Activated T-cell treated with anti-CD3 and anti-CD28 coated beads, Interleukin-2, amount 50 U/mL, for 72 hours (primary cell): ENCODE data around the gene SLC38A8. TPM values are rescaled to one million over a fixed set of nuclear protein-coding genes. Genes with fewer than 3 reads are reported as not detected.

Source experiments
- ATAC-seq, 2 donors: fragments of 150-1000 bp; cut with Tn5 transposase; replicated peaks in 1 of 2; 2 replicates each; pipeline ENCODE4 v1.10.0; 2021; ENCODE audit warnings: moderate library complexity in 2 of 2, mild to moderate bottlenecking in 1 of 2
- DNase-seq, 2 donors: peaks; one replicate each; pipeline ENCODE4 v3.0.0; 2021 to 2022; ENCODE audit warnings: mixed read lengths in 1 of 2
- H3K27ac Mint-ChIP-seq: one replicate; pipeline ENCODE4 v1.8.0; 2022; ENCODE audit warnings: mild to moderate bottlenecking, moderate library complexity, mixed read lengths
- H3K27me3 Mint-ChIP-seq: one replicate; pipeline ENCODE4 v1.8.0; 2022; ENCODE audit warnings: low read depth, mixed read lengths
- H3K36me3 Mint-ChIP-seq, 2 donors: one replicate each; pipeline ENCODE4 v1.8.0; 2022; ENCODE audit warnings: mixed read lengths in 2 of 2, mild to moderate bottlenecking in 1 of 2; ENCODE audit not compliant: insufficient read depth in 2 of 2
- H3K4me1 Mint-ChIP-seq: one replicate; pipeline ENCODE4 v1.8.0; 2022; ENCODE audit warnings: low read depth, mixed read lengths
- H3K4me3 Mint-ChIP-seq, 2 donors: one replicate each; pipeline ENCODE4 v1.8.0; 2022; ENCODE audit warnings: mild to moderate bottlenecking in 2 of 2, mixed read lengths in 2 of 2, moderate library complexity in 2 of 2
- H3K9me3 Mint-ChIP-seq, 2 donors: one replicate each; pipeline ENCODE4 v1.8.0; 2022; ENCODE audit warnings: mixed read lengths in 2 of 2
- total RNA-seq, 2 donors: library from RNA; stranded (reverse); gene quantifications; one replicate each; pipeline ENCODE4 v1.2.3, GENCODE V29; 2022

SLC38A8 gene
- total RNA-seq, 2 donors from 2014 or later: not detected

DNA sequence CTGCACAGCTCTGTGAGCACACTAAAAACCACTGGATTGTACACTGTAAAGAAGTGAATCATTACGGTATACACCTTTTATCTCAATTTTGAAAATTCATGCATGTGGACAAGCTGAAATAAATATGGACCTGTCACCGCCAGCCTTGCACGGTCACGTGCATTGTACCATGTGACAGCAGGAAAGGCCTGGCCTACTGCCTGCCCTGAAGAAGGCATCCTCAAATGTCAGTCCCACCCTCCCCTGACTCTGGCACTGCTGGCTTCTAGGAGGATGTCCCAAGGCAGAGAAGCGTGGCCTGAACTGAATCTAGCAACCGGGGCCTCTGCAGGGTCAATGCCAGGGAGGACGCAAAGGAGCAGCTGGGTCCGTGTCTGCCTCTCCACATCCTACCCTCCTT is 34.6 kb downstream of the SLC38A8 start:
- ATAC-seq: no peak
- Mint-ChIP-seq H3K4me3 (no peak overlapping the region), H3K9me3 (no peaks in the 10 kb centered on the region), H3K27me3 (no peaks in the 10 kb centered on the region), H3K36me3 (no peaks in the 10 kb centered on the region), H3K4me1 (no peaks in the 10 kb centered on the region), H3K27ac (no peak overlapping the region)
- no peak for DNase-seq

- ATAC-seq (no peak), DNase-seq (no peak)
- Mint-ChIP-seq H3K4me1 (no peaks in the 10 kb centered on the region), H3K27me3 (no peaks in the 10 kb centered on the region), H3K27ac (no peak overlapping the region), H3K9me3 (no peaks in the 10 kb centered on the region), H3K4me3 (no peak overlapping the region), H3K36me3 (no peaks in the 10 kb centered on the region)
Measured at GRCh38 chr16:84007520-84007919, 35.1 kb downstream of the SLC38A8 start.

GRCh38 chr16:84005391-84005790 is 37.2 kb downstream of the SLC38A8 start:
- H3K4me1 Mint-ChIP-seq: no peaks in the 10 kb centered on the region

GRCh38 chr16:84004442-84004841 is 38.2 kb downstream of the SLC38A8 start:
- H3K9me3 Mint-ChIP-seq: no peaks in the 10 kb centered on the region
- H3K27ac Mint-ChIP-seq: no peak overlapping the region
- H3K4me1 Mint-ChIP-seq: no peaks in the 10 kb centered on the region
- no peaks in the 10 kb centered on the region for H3K36me3 Mint-ChIP-seq
- DNase-seq (no peak), ATAC-seq (no peak)
- no peak overlapping the region for H3K4me3 Mint-ChIP-seq
- H3K27me3 Mint-ChIP-seq: no peaks in the 10 kb centered on the region

More at GRCh38 chr16:84005391-84005790, 37.2 kb downstream of the SLC38A8 start:
- no peak for DNase-seq
- no peak overlapping the region for H3K4me3 Mint-ChIP-seq
- no peak for ATAC-seq
- no peaks in the 10 kb centered on the region for H3K9me3 Mint-ChIP-seq
- H3K27me3 Mint-ChIP-seq: no peaks in the 10 kb centered on the region
- no peak overlapping the region for H3K27ac Mint-ChIP-seq
- no peaks in the 10 kb centered on the region for H3K36me3 Mint-ChIP-seq

DNA sequence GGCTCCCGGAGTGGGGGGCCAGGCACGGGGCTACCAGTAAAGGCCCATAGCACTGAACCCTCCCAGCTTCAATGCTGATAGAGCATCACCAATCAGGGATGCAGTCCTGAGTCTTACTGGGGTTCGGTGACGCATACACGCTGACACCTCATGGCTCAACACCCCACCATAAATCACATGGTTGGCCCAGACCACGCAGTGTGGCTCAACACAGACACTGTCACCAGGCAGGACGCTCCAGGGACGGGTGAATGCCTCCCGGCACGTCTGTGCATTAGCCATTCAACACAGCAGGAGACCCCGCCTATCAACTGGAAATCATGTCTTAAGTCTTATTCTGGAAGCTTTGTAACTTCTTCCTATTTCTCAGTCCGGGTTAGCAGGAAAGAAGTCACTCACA is 39.6 kb downstream of the SLC38A8 start:
- no peaks in the 10 kb centered on the region for H3K4me1 Mint-ChIP-seq
- no peaks in the 10 kb centered on the region for H3K36me3 Mint-ChIP-seq
- DNase-seq (no peak), ATAC-seq (no peak)
- H3K9me3 Mint-ChIP-seq: no peaks in the 10 kb centered on the region
- H3K27me3 Mint-ChIP-seq: no peaks in the 10 kb centered on the region
- H3K27ac Mint-ChIP-seq: no peak overlapping the region
- H3K4me3 Mint-ChIP-seq: no peak overlapping the region

DNA sequence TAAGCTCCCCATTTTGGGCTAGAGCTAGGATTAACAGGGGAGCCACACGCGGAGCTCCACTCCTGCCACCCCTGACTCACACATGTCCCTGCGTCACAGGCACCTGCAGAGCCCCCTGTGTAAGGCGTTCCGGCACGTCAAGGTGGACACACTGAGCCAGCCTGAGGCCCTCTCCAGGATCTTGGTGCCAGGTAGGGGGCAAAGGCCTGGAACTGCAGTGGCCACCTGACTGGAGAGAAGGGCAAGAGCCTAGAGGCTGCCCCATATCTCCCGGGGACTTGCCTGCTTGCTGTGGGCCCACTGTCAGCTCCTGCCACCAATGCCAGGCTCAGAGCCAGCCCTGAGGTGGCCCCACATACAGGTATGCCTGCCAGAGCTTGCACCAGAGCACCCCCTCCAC is 40.9 kb downstream of the SLC38A8 start:
- DNase-seq: no peak
- Mint-ChIP-seq H3K36me3 (no peaks in the 10 kb centered on the region), H3K27ac (no peak overlapping the region), H3K4me1 (no peaks in the 10 kb centered on the region), H3K9me3 (no peaks in the 10 kb centered on the region), H3K27me3 (no peaks in the 10 kb centered on the region), H3K4me3 (no peak overlapping the region)
- ATAC-seq: no peak

DNA sequence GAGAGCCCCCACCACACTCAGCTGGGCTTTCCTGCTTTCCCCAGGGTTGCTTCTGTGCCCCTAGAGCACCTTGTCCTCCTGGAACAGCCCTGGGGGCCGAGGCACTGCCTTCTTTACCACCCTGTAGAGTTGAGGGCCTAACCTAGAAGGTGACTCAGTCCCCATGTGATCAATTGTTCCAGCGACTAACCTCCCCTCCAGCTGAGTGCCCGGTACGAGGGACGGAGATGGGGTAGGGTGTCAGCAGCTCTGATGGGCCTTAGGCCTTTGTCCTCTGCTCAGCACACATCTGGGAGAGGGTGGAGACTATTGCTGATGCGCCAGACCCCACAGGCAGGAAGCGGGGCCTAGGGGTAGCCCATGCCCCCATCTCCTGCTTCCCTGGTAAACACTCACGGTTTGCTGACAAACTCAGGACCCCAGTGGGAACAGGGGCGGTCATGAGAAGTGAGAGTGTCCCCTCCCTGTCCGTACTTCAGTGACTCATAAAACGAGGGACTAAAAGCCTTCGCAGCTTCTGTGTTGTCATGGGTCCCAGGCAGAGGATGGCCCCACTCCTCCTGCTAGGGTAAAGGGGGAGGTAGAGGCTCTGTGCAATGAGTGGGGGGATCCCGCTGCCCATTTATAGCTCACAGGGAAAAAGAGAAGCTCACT is 41.5 kb downstream of the SLC38A8 start:
- no peaks in the 10 kb centered on the region for H3K4me1 Mint-ChIP-seq
- H3K36me3 Mint-ChIP-seq: no peaks in the 10 kb centered on the region
- H3K27ac Mint-ChIP-seq: no peak overlapping the region
- H3K9me3 Mint-ChIP-seq: no peaks in the 10 kb centered on the region
- peaks cover 5% of the 10 kb centered on the region for H3K27me3 Mint-ChIP-seq
- ATAC-seq (no peak), DNase-seq (no peak)
- no peak overlapping the region for H3K4me3 Mint-ChIP-seq

DNA sequence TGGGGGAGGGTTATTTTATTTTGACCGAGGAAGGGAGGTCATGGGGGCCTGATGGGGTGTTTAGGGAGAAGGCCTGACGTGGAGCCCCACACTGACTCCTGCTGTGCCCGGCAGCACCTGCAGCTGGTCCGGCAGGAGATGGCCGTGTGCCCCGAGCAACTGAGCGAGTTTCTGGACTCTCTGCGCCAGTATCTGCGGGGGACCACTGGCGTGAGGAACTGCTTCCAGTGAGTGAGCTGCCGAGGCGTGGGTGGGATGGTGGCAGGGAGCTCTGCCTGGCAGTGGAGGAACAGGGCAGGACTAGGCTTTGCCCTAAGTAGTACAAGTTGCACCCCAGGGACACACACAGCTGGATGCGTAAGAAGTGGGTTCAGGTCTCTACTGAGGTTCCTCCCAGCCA is 44.5 kb downstream of the SLC38A8 start:
- DNase-seq: no peak

GRCh38 chr16:83996481-83997252 is 45.9 kb downstream of the SLC38A8 start:
- H3K9me3 Mint-ChIP-seq: no peaks in the 10 kb centered on the region
- peaks cover 31% of the 10 kb centered on the region for H3K27me3 Mint-ChIP-seq
- no peaks in the 10 kb centered on the region for H3K36me3 Mint-ChIP-seq
- ATAC-seq: no peak
- no peak for DNase-seq
- no peak overlapping the region for H3K4me3 Mint-ChIP-seq
- peaks cover 4% of the 10 kb centered on the region for H3K4me1 Mint-ChIP-seq
- H3K27ac Mint-ChIP-seq: no peak overlapping the region

More for the DNA sequence above, 44.5 kb downstream of the SLC38A8 start:
- Mint-ChIP-seq H3K9me3 (no peaks in the 10 kb centered on the region), H3K4me1 (peaks cover 4% of the 10 kb centered on the region), H3K4me3 (no peak overlapping the region), H3K36me3 (no peaks in the 10 kb centered on the region), H3K27me3 (peaks cover 24% of the 10 kb centered on the region), H3K27ac (no peak overlapping the region)
- ATAC-seq: no peak

DNA sequence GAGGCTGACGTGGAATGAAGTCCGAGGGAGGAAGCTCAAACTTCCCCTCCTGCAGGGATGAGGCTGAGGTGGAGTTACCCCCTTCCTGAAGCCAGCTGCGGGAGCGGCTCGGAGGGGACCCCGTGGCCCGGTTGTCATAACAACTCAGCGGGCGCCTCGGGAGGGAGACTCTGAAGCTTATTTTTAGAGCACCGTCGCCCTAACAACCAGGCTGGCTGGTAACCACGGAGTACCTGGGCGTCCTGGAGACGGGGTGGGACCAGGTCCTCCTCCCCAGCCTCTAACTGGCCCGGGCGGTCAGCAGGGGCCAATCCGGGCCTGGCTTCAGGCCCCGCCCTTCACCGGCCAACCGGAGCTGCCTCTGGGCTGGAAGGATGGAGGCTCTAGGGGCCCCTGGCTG is 46.8 kb downstream of the SLC38A8 start:
- H3K9me3 Mint-ChIP-seq: no peaks in the 10 kb centered on the region
- ATAC-seq: no peak
- H3K27me3 Mint-ChIP-seq: peaks cover 31% of the 10 kb centered on the region

DNA sequence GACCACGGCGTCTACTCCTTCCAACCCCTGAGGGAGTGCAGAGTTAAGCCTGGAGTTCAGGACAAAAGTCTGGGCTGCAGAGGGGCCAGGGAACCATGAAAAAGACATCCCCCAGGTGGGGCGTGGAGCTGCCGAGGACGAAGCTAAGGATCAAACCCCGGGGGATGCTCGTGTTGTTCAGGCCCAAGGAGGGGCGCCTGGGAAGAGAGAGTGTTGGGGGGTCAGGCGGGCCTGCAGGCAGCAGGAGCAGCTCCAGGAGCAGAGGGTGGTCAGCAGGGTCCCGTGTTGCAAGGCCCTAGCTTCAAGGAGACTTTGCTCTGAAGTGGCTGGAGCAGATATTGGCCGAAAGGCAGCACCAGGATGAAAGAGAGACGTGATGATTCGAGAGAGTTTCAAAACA is 47.9 kb downstream of the SLC38A8 start:
- H3K27ac Mint-ChIP-seq: no peak overlapping the region
- H3K4me3 Mint-ChIP-seq: no peak overlapping the region
- H3K27me3 Mint-ChIP-seq: peaks cover 34% of the 10 kb centered on the region
- no peaks in the 10 kb centered on the region for H3K9me3 Mint-ChIP-seq
- DNase-seq (no peak), ATAC-seq (no peak)
- H3K4me1 Mint-ChIP-seq: peaks cover 4% of the 10 kb centered on the region
- no peaks in the 10 kb centered on the region for H3K36me3 Mint-ChIP-seq

More for the DNA sequence above, 46.8 kb downstream of the SLC38A8 start:
- H3K4me3 Mint-ChIP-seq: no peak overlapping the region
- no peak for DNase-seq
- H3K4me1 Mint-ChIP-seq: peaks cover 4% of the 10 kb centered on the region
- H3K36me3 Mint-ChIP-seq: no peaks in the 10 kb centered on the region
- no peak overlapping the region for H3K27ac Mint-ChIP-seq

GRCh38 chr16:83994087-83994486 is 48.5 kb downstream of the SLC38A8 start:
- Mint-ChIP-seq H3K4me1 (peaks cover 4% of the 10 kb centered on the region), H3K36me3 (no peaks in the 10 kb centered on the region), H3K9me3 (no peaks in the 10 kb centered on the region), H3K27ac (no peak overlapping the region), H3K4me3 (no peak overlapping the region), H3K27me3 (peaks cover 40% of the 10 kb centered on the region)
- DNase-seq (no peak), ATAC-seq (peak; percentile 43 to 58)

- no peak overlapping the region for H3K27ac Mint-ChIP-seq
- H3K36me3 Mint-ChIP-seq: no peaks in the 10 kb centered on the region
- no peaks in the 10 kb centered on the region for H3K9me3 Mint-ChIP-seq
- ATAC-seq (no peak), DNase-seq (no peak)
- peaks cover 4% of the 10 kb centered on the region for H3K4me1 Mint-ChIP-seq
- H3K4me3 Mint-ChIP-seq: no peak overlapping the region
- H3K27me3 Mint-ChIP-seq: peaks cover 43% of the 10 kb centered on the region
Measured at GRCh38 chr16:83992624-83993023, 50.0 kb downstream of the SLC38A8 start.

DNA sequence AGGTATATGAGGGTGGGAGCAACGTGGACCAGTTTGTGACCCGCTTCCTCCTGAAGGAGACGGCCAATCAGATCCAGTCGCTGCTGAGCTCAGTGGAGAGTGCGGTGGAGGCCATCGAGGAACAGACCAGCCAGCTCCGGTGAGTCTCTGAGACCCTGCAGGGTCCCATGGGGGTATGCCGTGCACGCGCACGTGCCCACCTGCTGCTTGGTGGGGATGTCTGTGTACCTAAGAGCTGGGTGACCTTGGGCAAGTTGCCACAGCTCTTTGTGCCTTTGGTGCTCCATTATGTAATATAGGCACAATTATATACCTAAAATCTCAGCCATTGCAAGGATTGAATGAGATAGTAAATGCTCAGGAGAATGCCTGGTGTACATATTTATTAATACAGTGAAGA is 52.1 kb downstream of the SLC38A8 start:
- H3K36me3 Mint-ChIP-seq: no peaks in the 10 kb centered on the region

More for the DNA sequence above, 52.1 kb downstream of the SLC38A8 start:
- H3K27me3 Mint-ChIP-seq: peaks cover 32% of the 10 kb centered on the region
- ATAC-seq (no peak), DNase-seq (no peak)
- H3K9me3 Mint-ChIP-seq: no peaks in the 10 kb centered on the region
- no peak overlapping the region for H3K4me3 Mint-ChIP-seq
- H3K4me1 Mint-ChIP-seq: peaks cover 2% of the 10 kb centered on the region
- H3K27ac Mint-ChIP-seq: no peak overlapping the region
